ENCODE data around the gene AEBP1.

AEBP1 gene

DNA sequence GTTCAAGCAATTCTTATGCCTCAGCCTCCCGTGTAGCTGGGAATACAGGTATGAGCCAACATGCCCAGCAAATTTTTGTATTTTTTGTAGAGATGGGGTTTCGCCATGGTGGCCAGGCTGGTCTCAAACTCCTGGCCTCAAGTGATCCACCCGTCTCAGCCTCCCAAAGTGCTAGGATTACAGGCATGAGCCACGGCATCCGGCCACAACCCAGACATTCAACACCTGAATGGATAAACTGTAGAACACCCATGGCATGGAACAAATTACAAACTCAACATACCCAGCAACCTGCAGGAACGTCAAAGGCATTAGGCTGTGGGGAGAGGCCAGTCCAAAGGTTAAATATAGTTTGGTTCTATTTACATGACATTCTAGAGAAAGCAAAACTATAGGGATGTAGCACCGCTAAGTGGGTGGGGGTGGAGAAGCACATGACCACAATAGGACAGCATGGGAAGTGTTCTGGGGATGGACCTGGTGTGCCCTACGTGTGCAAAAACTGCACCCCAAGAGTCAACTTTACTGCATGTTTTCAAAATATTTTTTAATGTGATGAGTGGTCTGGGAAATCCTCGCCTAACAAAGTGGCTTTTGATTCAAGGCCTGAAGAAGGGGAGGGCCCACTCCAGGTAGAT lies 32.3 kb upstream of the AEBP1 start:
- Histone ChIP-seq H3K27me3 (ENCODE audit: control insufficient read depth in 1 of 2, insufficient read depth in 2 of 2, low read length in 2 of 2) (no peaks in the 10 kb centered on the region), H3K9me3 (ENCODE audit: low read length) (no peaks in the 10 kb centered on the region), H3K4me1 (ENCODE audit: insufficient read depth, low read length) (peaks cover 18% of the 10 kb centered on the region), H3K9ac (ENCODE audit: low read length) (no peak overlapping the region), H3K27ac (ENCODE audit: low read depth, low read length) (no peak overlapping the region), H3K4me3 (ENCODE audit: low read depth in 1 of 2, low read length in 2 of 2) (no peak overlapping the region), H3K36me3 (ENCODE audit: insufficient read depth, low read length) (peaks cover 17% of the 10 kb centered on the region)

DNA sequence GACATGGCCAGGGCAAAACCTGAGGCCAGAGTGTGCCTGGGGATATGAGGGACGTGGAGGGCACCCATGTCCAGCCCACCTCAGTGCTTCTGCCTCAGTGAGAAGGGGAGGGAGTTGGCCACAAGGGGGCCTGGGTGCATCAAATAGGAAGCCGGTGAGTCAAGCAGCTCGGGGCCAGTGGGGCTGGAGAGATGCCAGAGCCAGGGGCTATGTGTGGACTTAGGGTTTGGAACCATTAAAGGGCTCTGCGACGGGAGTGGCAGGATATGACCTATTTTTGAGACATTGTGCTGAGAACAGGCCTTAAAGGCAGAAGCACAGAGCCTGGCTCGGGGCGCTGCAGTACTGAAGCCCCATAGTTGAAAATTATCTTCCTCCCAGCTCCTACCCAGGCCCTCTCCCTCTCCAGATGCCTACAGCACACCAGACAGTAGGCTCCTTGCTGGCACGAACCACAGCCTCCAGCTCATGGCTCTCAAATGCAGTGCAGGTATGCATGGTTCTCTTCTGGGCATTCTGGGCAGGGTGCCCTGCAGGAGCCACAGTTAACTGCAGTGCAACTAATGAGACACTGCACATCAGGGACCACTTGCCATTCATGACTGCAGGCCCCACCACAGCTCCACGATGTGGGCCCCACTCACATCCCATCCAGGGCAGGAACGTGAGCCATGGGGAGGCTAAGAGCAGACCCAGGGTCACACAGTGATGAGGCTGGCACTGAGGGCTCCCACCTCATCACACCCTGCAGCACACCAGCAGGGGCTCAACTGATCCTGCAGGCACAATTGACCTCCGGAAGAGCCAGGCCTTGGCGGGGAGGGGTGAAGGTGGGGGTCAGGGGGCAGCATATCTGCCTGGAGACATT lies 31.5 kb upstream of the AEBP1 start:
- peaks cover 18% of the 10 kb centered on the region for H3K4me1 ChIP-seq (ENCODE audit: insufficient read depth, low read length)
- no peaks in the 10 kb centered on the region for H3K9me3 ChIP-seq (ENCODE audit: low read length)
- H3K27me3 ChIP-seq (ENCODE audit: control insufficient read depth in 1 of 2, insufficient read depth in 2 of 2, low read length in 2 of 2), result no peaks in the 10 kb centered on the region
- H3K36me3 ChIP-seq (ENCODE audit: insufficient read depth, low read length), result peaks cover 25% of the 10 kb centered on the region
- no peak overlapping the region for H3K4me3 ChIP-seq (ENCODE audit: low read depth in 1 of 2, low read length in 2 of 2)
- no peak overlapping the region for H3K27ac ChIP-seq (ENCODE audit: low read depth, low read length)
- H3K9ac ChIP-seq (ENCODE audit: low read length), result no peak overlapping the region

DNA sequence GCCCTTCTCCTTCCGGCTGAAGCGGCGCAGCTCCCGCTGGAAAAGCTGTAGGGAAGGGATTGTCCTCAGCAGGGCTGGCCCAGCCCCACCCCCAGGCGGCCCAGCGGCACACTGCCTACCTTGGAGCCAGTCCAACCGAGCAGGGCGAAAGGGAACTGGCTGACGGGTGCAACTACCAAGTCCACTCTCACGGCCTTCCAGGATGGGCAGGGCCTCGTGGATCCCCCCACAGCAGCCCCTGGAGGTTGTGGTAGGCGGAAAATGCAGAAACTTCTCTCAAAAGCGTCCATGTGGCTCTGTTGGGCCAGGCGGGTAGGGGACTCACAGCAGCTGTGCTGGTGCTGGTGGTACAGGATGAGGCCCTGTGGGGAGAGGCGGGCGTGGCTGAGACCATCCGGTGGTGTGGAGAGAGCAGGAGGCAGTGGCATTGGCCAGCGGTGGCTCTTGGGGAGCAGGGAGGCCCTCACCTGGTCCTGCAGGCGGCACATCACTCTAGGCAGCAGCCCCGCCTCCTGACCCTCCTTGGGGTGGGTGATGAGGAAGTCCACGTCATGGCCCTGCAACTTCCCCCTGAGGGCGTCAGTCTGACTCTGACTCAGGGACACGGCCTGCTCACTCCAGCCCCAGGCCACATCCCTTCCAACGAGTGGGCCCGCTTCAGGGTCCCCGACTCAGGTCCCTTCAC lies 30.3 kb upstream of the AEBP1 start:
- Histone ChIP-seq H3K9me3 (ENCODE audit: low read length) (no peaks in the 10 kb centered on the region), H3K9ac (ENCODE audit: low read length) (no peak overlapping the region), H3K36me3 (ENCODE audit: insufficient read depth, low read length) (peaks cover 37% of the 10 kb centered on the region), H3K4me3 (ENCODE audit: low read depth in 1 of 2, low read length in 2 of 2) (no peak overlapping the region), H3K27ac (ENCODE audit: low read depth, low read length) (peak overlapping the region; percentile 32), H3K4me1 (ENCODE audit: insufficient read depth, low read length) (peaks cover 18% of the 10 kb centered on the region), H3K27me3 (ENCODE audit: control insufficient read depth in 1 of 2, insufficient read depth in 2 of 2, low read length in 2 of 2) (no peaks in the 10 kb centered on the region)

DNA sequence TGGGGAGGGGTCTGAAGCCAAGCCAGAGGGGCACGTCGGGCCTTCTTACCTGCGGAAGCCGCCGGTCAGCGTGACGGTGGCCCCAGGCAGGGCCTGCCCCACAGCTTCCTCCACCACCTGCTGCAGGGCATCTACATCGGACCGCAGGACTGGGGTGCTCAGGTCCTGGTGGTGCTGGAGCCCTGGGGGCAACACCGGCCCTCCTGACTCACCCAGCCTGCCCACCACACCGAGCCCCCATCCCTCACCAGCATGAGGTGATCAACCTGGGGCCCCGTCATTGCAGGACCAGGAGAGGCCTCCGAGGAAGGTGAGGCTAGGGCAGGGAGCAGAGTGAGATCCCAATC lies 29.8 kb upstream of the AEBP1 start:
- Histone ChIP-seq H3K9ac (ENCODE audit: low read length) (no peak overlapping the region), H3K4me1 (ENCODE audit: insufficient read depth, low read length) (peaks cover 18% of the 10 kb centered on the region), H3K27ac (ENCODE audit: low read depth, low read length) (no peak overlapping the region), H3K9me3 (ENCODE audit: low read length) (no peaks in the 10 kb centered on the region), H3K4me3 (ENCODE audit: low read depth in 1 of 2, low read length in 2 of 2) (no peak overlapping the region), H3K27me3 (ENCODE audit: control insufficient read depth in 1 of 2, insufficient read depth in 2 of 2, low read length in 2 of 2) (no peaks in the 10 kb centered on the region), H3K36me3 (ENCODE audit: insufficient read depth, low read length) (peaks cover 42% of the 10 kb centered on the region)

DNA sequence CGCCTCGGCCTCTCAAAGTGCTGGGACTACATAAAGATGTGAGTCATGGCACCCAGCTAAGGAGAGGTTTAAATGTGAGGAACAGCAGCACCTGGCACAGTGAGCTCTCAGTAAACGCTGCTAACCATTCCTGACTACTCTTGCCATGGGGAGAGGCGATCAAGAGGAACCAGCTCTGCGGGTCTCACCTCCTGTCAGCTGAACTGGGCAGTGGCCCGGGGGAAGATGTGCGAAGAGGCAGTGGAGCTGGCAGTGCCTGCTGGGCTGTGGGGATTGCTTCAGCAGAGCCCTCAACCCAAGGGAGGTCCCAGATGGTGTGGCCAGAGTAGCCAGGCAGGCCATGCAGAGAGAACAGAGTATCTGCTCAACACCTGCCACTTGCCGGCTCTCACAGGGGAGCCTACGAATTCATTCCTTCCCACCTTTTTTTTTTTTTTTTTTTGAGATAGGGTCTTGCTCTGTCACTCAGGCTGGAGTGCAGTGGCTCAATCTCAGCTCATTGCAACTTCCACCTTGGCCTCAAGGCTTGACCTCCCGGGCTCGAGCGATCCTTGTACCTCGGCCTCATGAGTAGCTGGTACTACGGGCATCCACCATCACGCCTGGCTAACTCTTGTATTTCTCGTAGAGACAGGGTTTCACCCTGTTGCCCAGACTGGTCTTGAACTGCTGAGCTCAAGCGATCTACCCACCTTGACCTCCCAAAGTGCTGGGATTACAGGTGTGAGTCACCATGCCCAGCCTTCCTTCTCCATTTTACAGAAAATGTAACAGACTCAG lies 28.7 kb upstream of the AEBP1 start:
- H3K36me3 ChIP-seq (ENCODE audit: insufficient read depth, low read length), result peaks cover 52% of the 10 kb centered on the region
- H3K9ac ChIP-seq (ENCODE audit: low read length), result no peak overlapping the region
- no peak overlapping the region for H3K27ac ChIP-seq (ENCODE audit: low read depth, low read length)
- no peaks in the 10 kb centered on the region for H3K9me3 ChIP-seq (ENCODE audit: low read length)
- no peak overlapping the region for H3K4me3 ChIP-seq (ENCODE audit: low read depth in 1 of 2, low read length in 2 of 2)
- H3K27me3 ChIP-seq (ENCODE audit: control insufficient read depth in 1 of 2, insufficient read depth in 2 of 2, low read length in 2 of 2), result no peaks in the 10 kb centered on the region
- peaks cover 18% of the 10 kb centered on the region for H3K4me1 ChIP-seq (ENCODE audit: insufficient read depth, low read length)

DNA sequence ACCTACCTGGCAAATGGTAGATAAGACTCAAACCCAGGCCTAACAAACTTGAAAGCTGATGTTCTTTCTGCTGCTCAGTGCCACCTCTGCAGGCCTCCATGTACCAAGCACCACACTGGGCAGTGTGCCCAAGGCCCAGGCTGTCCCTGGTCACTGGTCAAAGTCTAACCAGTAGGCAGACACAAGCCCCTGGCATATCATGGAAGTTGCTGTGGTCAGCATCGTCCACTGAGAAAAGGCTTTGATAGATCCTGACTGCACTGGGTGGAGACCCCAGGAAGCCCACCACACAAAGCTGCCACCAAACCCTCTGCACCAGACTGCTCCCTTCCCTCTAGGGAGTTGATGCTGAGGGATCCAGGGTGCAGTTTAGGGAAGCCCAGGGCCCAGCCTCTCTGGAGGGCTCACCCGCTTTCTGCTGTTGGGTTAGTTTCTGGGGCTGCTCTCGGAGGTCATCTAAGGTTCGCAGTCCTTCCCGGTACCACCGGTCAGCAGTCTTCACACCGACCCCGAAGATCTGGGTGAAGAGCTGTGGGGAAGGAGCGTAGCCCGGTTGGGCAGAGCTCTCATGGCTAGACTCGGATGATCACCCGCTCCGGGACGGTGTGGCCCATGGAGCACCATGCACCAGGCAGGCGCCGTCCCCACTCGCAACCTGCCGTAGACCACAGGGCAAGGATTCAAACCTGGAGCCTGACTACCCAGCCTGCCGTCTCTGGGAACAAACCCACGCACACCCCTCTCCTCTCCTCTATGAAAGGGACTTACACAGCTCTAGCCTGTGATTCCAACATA lies 27.8 kb upstream of the AEBP1 start:
- peaks cover 24% of the 10 kb centered on the region for H3K4me1 ChIP-seq (ENCODE audit: insufficient read depth, low read length)
- H3K36me3 ChIP-seq (ENCODE audit: insufficient read depth, low read length), result peaks cover 57% of the 10 kb centered on the region
- H3K9ac ChIP-seq (ENCODE audit: low read length), result no peak overlapping the region
- no peaks in the 10 kb centered on the region for H3K27me3 ChIP-seq (ENCODE audit: control insufficient read depth in 1 of 2, insufficient read depth in 2 of 2, low read length in 2 of 2)
- no peak overlapping the region for H3K27ac ChIP-seq (ENCODE audit: low read depth, low read length)
- no peaks in the 10 kb centered on the region for H3K9me3 ChIP-seq (ENCODE audit: low read length)
- no peak overlapping the region for H3K4me3 ChIP-seq (ENCODE audit: low read depth in 1 of 2, low read length in 2 of 2)

DNA sequence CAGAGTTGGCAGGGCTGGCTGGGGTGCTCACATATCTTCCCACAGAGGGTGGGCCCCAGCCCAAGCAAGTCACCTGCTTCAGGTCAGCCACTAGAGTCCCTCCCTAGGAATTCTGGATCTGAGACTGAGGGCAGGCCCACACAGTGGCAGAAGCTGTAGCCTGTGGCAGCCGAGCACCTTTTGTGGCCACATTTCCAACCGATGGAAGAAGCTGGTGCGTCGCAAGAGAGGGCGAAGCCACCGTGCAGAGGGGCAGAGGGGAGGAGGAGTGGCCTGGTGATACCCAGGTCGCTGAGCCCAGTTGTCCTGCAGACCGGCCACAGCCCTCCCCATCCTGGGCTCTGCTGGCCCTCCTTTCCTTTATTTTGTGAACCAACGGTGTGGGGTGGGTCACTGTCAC lies 27.1 kb upstream of the AEBP1 start:
- Histone ChIP-seq H3K9ac (ENCODE audit: low read length) (no peak overlapping the region), H3K36me3 (ENCODE audit: insufficient read depth, low read length) (peaks cover 57% of the 10 kb centered on the region), H3K9me3 (ENCODE audit: low read length) (no peaks in the 10 kb centered on the region), H3K4me3 (ENCODE audit: low read depth in 1 of 2, low read length in 2 of 2) (no peak overlapping the region), H3K4me1 (ENCODE audit: insufficient read depth, low read length) (peaks cover 25% of the 10 kb centered on the region), H3K27ac (ENCODE audit: low read depth, low read length) (no peak overlapping the region), H3K27me3 (ENCODE audit: control insufficient read depth in 1 of 2, insufficient read depth in 2 of 2, low read length in 2 of 2) (no peaks in the 10 kb centered on the region)

DNA sequence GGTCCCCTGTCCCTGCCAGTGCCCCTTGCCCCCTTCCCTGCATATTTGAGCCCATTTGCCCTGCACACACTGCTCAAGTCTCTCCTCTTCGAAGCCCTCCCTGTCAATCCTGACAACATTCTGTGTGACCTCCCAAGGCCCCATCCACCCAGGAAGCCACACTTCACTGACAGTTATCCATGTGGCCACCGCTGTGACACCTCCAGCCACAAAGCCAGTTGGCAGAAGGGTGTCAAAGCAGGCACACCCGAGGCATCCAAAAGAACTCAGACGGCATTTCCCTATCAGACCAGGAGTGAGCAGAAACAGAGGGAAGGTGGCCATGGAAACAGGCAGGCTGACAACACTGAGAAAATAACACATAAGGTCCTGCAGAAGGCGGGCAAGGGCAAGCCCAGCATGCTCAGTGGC lies 26.5 kb upstream of the AEBP1 start:
- Histone ChIP-seq H3K27ac (ENCODE audit: low read depth, low read length) (no peak overlapping the region), H3K36me3 (ENCODE audit: insufficient read depth, low read length) (peaks cover 55% of the 10 kb centered on the region), H3K4me3 (ENCODE audit: low read depth in 1 of 2, low read length in 2 of 2) (no peak overlapping the region), H3K4me1 (ENCODE audit: insufficient read depth, low read length) (peaks cover 18% of the 10 kb centered on the region), H3K9ac (ENCODE audit: low read length) (no peak overlapping the region), H3K9me3 (ENCODE audit: low read length) (no peaks in the 10 kb centered on the region), H3K27me3 (ENCODE audit: control insufficient read depth in 1 of 2, insufficient read depth in 2 of 2, low read length in 2 of 2) (no peaks in the 10 kb centered on the region)

DNA sequence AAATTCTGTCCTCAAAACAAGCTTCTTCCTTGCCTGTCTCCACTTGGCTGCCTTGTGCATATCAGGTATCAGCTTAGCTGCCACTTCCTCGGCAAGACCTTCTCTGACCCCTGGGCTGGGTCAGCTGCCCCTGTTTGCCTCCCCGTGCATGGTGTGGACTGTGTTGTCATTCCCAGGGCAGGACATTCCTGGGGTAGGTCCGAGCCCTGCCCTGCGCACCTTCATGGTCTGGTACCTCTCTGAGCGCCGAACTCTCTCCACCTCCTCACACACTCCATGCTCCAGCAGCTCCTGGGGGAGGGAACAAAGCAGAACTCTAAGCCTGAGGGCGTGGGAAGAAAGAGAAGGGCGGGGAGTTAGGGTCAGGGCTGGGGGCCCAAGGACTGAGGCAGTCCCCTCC lies 25.6 kb upstream of the AEBP1 start:
- no peak overlapping the region for H3K4me3 ChIP-seq (ENCODE audit: low read depth in 1 of 2, low read length in 2 of 2)
- H3K27ac ChIP-seq (ENCODE audit: low read depth, low read length), result no peak overlapping the region
- no peaks in the 10 kb centered on the region for H3K9me3 ChIP-seq (ENCODE audit: low read length)
- peaks cover 16% of the 10 kb centered on the region for H3K4me1 ChIP-seq (ENCODE audit: insufficient read depth, low read length)
- H3K9ac ChIP-seq (ENCODE audit: low read length), result no peak overlapping the region
- H3K36me3 ChIP-seq (ENCODE audit: insufficient read depth, low read length), result peaks cover 46% of the 10 kb centered on the region
- H3K27me3 ChIP-seq (ENCODE audit: control insufficient read depth in 1 of 2, insufficient read depth in 2 of 2, low read length in 2 of 2), result no peaks in the 10 kb centered on the region

DNA sequence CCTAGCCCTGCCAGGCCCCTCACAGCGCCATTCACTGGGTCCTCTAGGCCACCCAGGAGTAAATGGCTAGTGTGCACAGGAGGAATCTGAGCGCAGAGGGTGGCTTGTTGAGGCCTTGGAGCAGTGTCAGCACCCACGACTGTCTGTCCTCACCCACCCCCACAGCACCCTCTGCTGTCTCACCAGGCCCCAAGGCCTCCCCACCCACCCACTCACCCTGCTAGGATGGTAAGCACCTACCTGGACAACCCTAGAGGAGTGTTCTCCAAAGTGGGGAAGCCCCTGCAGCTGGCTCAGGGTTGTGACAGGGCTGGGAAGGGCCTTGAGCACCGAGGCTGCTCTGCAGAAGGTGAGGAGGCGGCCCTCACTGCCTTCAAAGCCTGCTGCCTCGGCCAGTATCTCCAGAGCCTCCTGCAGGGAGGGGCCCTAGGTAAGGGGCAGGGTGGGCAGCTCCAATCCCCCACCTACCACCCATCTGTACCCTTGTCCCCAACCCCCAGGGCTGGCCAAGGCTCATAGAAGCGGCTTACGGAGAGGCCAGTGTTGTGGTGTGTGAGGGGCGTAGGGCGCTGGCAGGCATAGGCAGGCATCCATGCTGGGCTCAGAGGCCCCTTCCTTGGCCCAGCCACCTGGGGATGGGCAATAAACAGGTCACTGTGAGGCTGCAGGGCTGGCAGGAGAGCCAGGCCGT lies 24.7 kb upstream of the AEBP1 start:
- no peaks in the 10 kb centered on the region for H3K9me3 ChIP-seq (ENCODE audit: low read length)
- H3K27ac ChIP-seq (ENCODE audit: low read depth, low read length), result no peak overlapping the region
- no peak overlapping the region for H3K9ac ChIP-seq (ENCODE audit: low read length)
- H3K4me1 ChIP-seq (ENCODE audit: insufficient read depth, low read length), result peaks cover 16% of the 10 kb centered on the region
- peaks cover 46% of the 10 kb centered on the region for H3K36me3 ChIP-seq (ENCODE audit: insufficient read depth, low read length)
- no peaks in the 10 kb centered on the region for H3K27me3 ChIP-seq (ENCODE audit: control insufficient read depth in 1 of 2, insufficient read depth in 2 of 2, low read length in 2 of 2)
- H3K4me3 ChIP-seq (ENCODE audit: low read depth in 1 of 2, low read length in 2 of 2), result no peak overlapping the region
